ENCODE results near the gene RALGPS2.

DNA sequence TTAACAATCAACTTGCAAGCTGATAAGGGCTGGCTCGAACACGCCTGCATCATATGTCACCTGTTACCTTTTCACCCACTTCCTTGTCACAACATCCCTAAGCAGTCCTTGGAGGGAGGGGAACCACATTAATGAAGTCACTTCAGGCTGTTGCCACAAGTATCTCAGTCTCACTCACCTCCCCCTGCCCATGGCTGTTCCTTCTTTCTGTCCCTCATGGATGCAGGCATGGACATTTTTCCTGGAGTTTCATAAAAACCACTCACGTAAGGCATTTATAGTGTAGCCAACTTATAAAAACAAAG lies 222.6 kb downstream of the RALGPS2 start:
- TF ChIP-seq, protein P1, sequence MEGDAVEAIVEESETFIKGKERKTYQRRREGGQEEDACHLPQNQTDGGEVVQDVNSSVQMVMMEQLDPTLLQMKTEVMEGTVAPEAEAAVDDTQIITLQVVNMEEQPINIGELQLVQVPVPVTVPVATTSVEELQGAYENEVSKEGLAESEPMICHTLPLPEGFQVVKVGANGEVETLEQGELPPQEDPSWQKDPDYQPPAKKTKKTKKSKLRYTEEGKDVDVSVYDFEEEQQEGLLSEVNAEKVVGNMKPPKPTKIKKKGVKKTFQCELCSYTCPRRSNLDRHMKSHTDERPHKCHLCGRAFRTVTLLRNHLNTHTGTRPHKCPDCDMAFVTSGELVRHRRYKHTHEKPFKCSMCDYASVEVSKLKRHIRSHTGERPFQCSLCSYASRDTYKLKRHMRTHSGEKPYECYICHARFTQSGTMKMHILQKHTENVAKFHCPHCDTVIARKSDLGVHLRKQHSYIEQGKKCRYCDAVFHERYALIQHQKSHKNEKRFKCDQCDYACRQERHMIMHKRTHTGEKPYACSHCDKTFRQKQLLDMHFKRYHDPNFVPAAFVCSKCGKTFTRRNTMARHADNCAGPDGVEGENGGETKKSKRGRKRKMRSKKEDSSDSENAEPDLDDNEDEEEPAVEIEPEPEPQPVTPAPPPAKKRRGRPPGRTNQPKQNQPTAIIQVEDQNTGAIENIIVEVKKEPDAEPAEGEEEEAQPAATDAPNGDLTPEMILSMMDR (conservative IDR thresholded peaks at IDR 0.05; ENCODE audit: low read length), result no peak
- no peak for TF ChIP-seq EZH2phosphoT487 (IDR thresholded peaks at IDR 0.05; ENCODE audit: borderline replicate concordance, low read depth, low read length)
